K562 (cell line): ENCODE measurements around the gene CELSR2. TPM values are rescaled to one million over a fixed set of nuclear protein-coding genes. Genes with fewer than 3 reads are reported as not detected.

Source experiments
- CXXC5 ChIP-seq: fragments of 250-450 bp; sonication (Bioruptor Pico); IDR thresholded peaks from 2 replicates; pipeline ENCODE4 v1.8.0; 2022; ENCODE audit warnings: inconsistent platforms, mild to moderate bottlenecking, moderate library complexity
- GABPB1 ChIP-seq: sonication (generic); formaldehyde crosslinking; IDR thresholded peaks from 2 replicates; pipeline ENCODE4 v1.8.0; 2022; ENCODE audit warnings: mild to moderate bottlenecking, missing genetic modification reagents
- HNRNPLL ChIP-seq: fragments of 200-400 bp; formaldehyde crosslinking; IDR thresholded peaks from 2 replicates; pipeline ENCODE4 v1.6.1; 2017; ENCODE audit warnings: low read length, low read depth, mild to moderate bottlenecking; ENCODE audit not compliant: poor library complexity, severe bottlenecking
- HOMEZ ChIP-seq: fragments of 250-450 bp; sonication (Bioruptor Pico); IDR thresholded peaks from 2 replicates; pipeline ENCODE4 v1.4.0; 2020; ENCODE audit warnings: mild to moderate bottlenecking, moderate library complexity
- KLF16 ChIP-seq: IDR thresholded peaks from 2 replicates; pipeline ENCODE4 v1.6.1; 2016; ENCODE audit warnings: antibody characterized with exemption
- NFXL1 ChIP-seq: fragments of 450-650 bp; formaldehyde crosslinking; IDR thresholded peaks from 2 replicates; pipeline ENCODE4 v1.4.0; 2021; ENCODE audit warnings: mild to moderate bottlenecking
- POLR2B ChIP-seq: fragments of 450-650 bp; IDR thresholded peaks from 2 replicates; pipeline ENCODE4 v1.6.1; 2018; ENCODE audit warnings: low read depth; ENCODE audit not compliant: partially characterized antibody
- SIRT6 ChIP-seq: IDR thresholded peaks from one replicate; pipeline ENCODE4 v1.6.1; 2012; ENCODE audit warnings: low read depth, mild to moderate bottlenecking, control low read depth, inconsistent platforms, low read length, moderate library complexity
- YY1 ChIP-seq, 3 experiments: IDR thresholded peaks; 2 replicates each; pipeline ENCODE4 v1.6.1; 2011; ENCODE audit warnings: low read length in 2 of 3, mild to moderate bottlenecking in 2 of 3, moderate library complexity in 2 of 3, borderline replicate concordance in 1 of 3, control low read depth in 1 of 3, low read depth in 1 of 3; ENCODE audit not compliant: insufficient read depth in 3 of 3, insufficient replicate concordance in 2 of 3, control insufficient read depth in 1 of 3, insufficient read length in 1 of 3; ENCODE audit errors: extremely low read depth in 1 of 3
- ZBTB9 ChIP-seq: fragments of 450-650 bp; formaldehyde crosslinking; IDR thresholded peaks from 2 replicates; pipeline ENCODE4 v1.4.0; 2020; ENCODE audit warnings: mild to moderate bottlenecking, moderate library complexity
- ZC3H8 ChIP-seq: fragments of 450-650 bp; IDR thresholded peaks from 2 replicates; pipeline ENCODE4 v1.6.1; 2017
- ZNF318 ChIP-seq, 2 experiments: fragments of 450-650 bp; IDR thresholded peaks; 2 replicates each; pipeline ENCODE4 v1.6.1; 2016; ENCODE audit warnings: mild to moderate bottlenecking in 2 of 2, borderline replicate concordance in 1 of 2, low read depth in 1 of 2, moderate library complexity in 1 of 2
- ZNF584 ChIP-seq: fragments of 200-800 bp; sonication (Bioruptor generic); IDR thresholded peaks from 2 replicates; pipeline ENCODE4 v1.6.1; 2016; ENCODE audit warnings: low read depth, mild to moderate bottlenecking, missing genetic modification characterization, missing compliant biosample characterization
- ZNF780A ChIP-seq: fragments of 250-450 bp; sonication (Bioruptor Pico); IDR thresholded peaks from 2 replicates; pipeline ENCODE4 v1.5.0; 2021; ENCODE audit warnings: mild to moderate bottlenecking
- polyA plus RNA-seq, 8 experiments: library from polyadenylated mRNA; depleted of rRNA in 4 of 8; stranded (reverse) in 5 of 8; unstranded in 3 of 8; fragments of >200 nt; fragmentation: Nextera tagmentation in 2 of 8; fragmentation: Illumina TruSeq in 1 of 8; extraction: Ambion mirVana in 2 of 8; extraction: Trizol in 1 of 8; gene quantifications; 2 replicates each; pipeline versions ENCODE4 v1.2.1 to v1.2.3, GENCODE V29; 2011 to 2014; ENCODE audit warnings: inconsistent platforms in 1 of 8, missing spikeins in 1 of 8
- total RNA-seq, 7 experiments: library from RNA; depleted of rRNA in 6 of 7; stranded (reverse); fragments of >200 nt in 6 of 7; fragmentation: Illumina TruSeq in 2 of 7; extraction: Trizol in 2 of 7; gene quantifications; 2 replicates each; pipeline versions ENCODE4 v1.2.1 to v1.2.3, GENCODE V29; 2011 to 2021; ENCODE audit warnings: low replicate concordance in 1 of 7

Gene CELSR2
- total and polyA plus RNA-seq, 9 of the 15 experiments (the other 6 are each of a cell fraction or from before 2014, with no cell fraction given): 0.31 to 21.9 (median 4.2) TPM

- peak in 2 of 3 experiments; percentile 67 to 69 for TF ChIP-seq YY1 (IDR thresholded peaks at IDR 0.05; ENCODE audit: borderline replicate concordance in 1 of 3, control insufficient read depth in 1 of 3, extremely low read depth in 1 of 3, insufficient read depth in 3 of 3, insufficient read length in 1 of 3, insufficient replicate concordance in 2 of 3, low read depth in 1 of 3, low read length in 2 of 3)
- no peak for TF ChIP-seq HNRNPLL
- TF ChIP-seq ZNF780A: no peak
- no peak for TF ChIP-seq ZNF318 (IDR thresholded peaks at IDR 0.05; ENCODE audit: borderline replicate concordance in 1 of 2, low read depth in 1 of 2)
- TF ChIP-seq CXXC5 (CRISPR knock-in tag): 0 out of 2 replicates have a peak, but pooled peaks have one; percentile 18
- TF ChIP-seq NFXL1: no peak
- TF ChIP-seq ZBTB9 (CRISPR knock-in tag): peak; percentile 27; the same call in 1 of the 2 replicates
- no peak for TF ChIP-seq POLR2B
- TF ChIP-seq ZNF584: no peak
- TF ChIP-seq SIRT6: no peak
- TF ChIP-seq KLF16: no peak; the same call in 1 of the 2 replicates
- TF ChIP-seq ZC3H8: no peak
- TF ChIP-seq GABPB1 (CRISPR knock-in tag): no peak
- 0 out of 2 replicates have a peak, but pooled peaks have one; percentile 8 for TF ChIP-seq HOMEZ (CRISPR knock-in tag)
Observed at GRCh38 chr1:109277434-109278204, 28.3 kb downstream of the CELSR2 start (continued).
